Stomach smooth muscle (tissue), 2 donors: ENCODE data around the gene LRRFIP1.
"Not testable (repeated sequence)": the region's sequence is repeated elsewhere in the genome, so short reads cannot be mapped to it uniquely, and the experiment has no call there.

Experiments used
- H3K27ac ChIP-seq: one replicate; pipeline ENCODE4 v1.7.0; 2013; ENCODE audit warnings: mild to moderate bottlenecking, low read length, inconsistent platforms
- H3K27me3 ChIP-seq, 2 donors: one replicate each; pipeline ENCODE4 v1.7.0; 2013; ENCODE audit warnings: low read length in 2 of 2; ENCODE audit not compliant: insufficient read depth in 2 of 2, control insufficient read depth in 1 of 2
- H3K36me3 ChIP-seq, 2 donors: one replicate each; pipeline ENCODE4 v1.7.0; 2013; ENCODE audit warnings: low read length in 2 of 2; ENCODE audit not compliant: control insufficient read depth in 2 of 2, insufficient read depth in 2 of 2
- H3K4me1 ChIP-seq: one replicate; pipeline ENCODE4 v1.7.0; 2013; ENCODE audit warnings: low read length; ENCODE audit not compliant: control insufficient read depth, insufficient read depth
- H3K4me3 ChIP-seq, 2 donors: one replicate each; pipeline ENCODE4 v1.7.0; 2013; ENCODE audit warnings: low read length in 2 of 2
- H3K9ac ChIP-seq, 2 donors: one replicate each; pipeline ENCODE4 v1.7.0; 2013; ENCODE audit warnings: low read length in 2 of 2, mild to moderate bottlenecking in 1 of 2
- H3K9me3 ChIP-seq, 2 donors: one replicate each; pipeline ENCODE4 v1.7.0; 2013; ENCODE audit warnings: low read length in 2 of 2; ENCODE audit not compliant: control insufficient read depth in 2 of 2
- donor health status: healthy.
- donor health status: Pancreatic carcinoma.

Gene LRRFIP1

GRCh38 chr2:237667050-237667576 lies 39.7 kb downstream of the LRRFIP1 start:
- H3K27ac ChIP-seq, H3K27me3 ChIP-seq, H3K36me3 ChIP-seq, H3K4me3 ChIP-seq, H3K9ac ChIP-seq, H3K9me3 ChIP-seq: not testable (repeated sequence)
- peaks cover 36% of the 10 kb centered on the region for H3K4me1 ChIP-seq

DNA sequence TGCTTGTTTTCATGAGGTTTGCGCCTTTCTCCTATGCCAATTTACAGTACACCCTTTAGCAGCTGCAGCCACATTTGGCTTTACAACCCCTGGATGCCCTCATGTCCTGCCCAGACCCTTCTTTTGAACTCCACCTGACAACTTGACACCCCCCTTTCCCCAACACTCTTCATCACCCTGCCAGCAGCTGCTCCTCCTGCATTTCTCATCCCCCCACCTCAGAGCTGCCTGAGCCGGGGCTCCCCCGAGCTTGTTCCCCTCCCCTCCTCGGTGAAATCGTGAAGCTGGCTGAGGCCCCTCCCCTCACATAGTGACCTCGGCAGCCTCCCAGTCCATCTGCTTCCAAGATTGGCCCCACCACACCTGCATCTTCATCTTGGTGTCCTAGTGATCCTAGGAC lies 40.5 kb downstream of the LRRFIP1 start:
- peaks cover 29% of the 10 kb centered on the region for H3K4me1 ChIP-seq
- no peak overlapping the region for H3K27ac ChIP-seq
- H3K36me3 ChIP-seq, result peaks cover 0 to 4% of the 10 kb centered on the region in 2 donors
- no peak overlapping the region for H3K4me3 ChIP-seq
- no peaks in the 10 kb centered on the region for H3K9me3 ChIP-seq
- H3K27me3 ChIP-seq, result no peaks in the 10 kb centered on the region
- no peak overlapping the region for H3K9ac ChIP-seq

GRCh38 chr2:237668440-237668839 lies 41.1 kb downstream of the LRRFIP1 start:
- no peak overlapping the region for H3K4me3 ChIP-seq
- no peak overlapping the region for H3K9ac ChIP-seq
- H3K27ac ChIP-seq, result no peak overlapping the region
- no peaks in the 10 kb centered on the region for H3K27me3 ChIP-seq
- peaks cover 26% of the 10 kb centered on the region for H3K4me1 ChIP-seq
- no peaks in the 10 kb centered on the region for H3K9me3 ChIP-seq
- peaks cover 0 to 4% of the 10 kb centered on the region in 2 donors for H3K36me3 ChIP-seq

GRCh38 chr2:237669283-237669627 lies 41.9 kb downstream of the LRRFIP1 start:
- no peaks in the 10 kb centered on the region for H3K27me3 ChIP-seq
- no peak overlapping the region for H3K4me3 ChIP-seq
- peak overlapping the region; percentile 55 for H3K27ac ChIP-seq
- peaks cover 0 to 4% of the 10 kb centered on the region in 2 donors for H3K36me3 ChIP-seq
- no peaks in the 10 kb centered on the region for H3K9me3 ChIP-seq
- peaks cover 28% of the 10 kb centered on the region for H3K4me1 ChIP-seq
- H3K9ac ChIP-seq, result no peak overlapping the region

DNA sequence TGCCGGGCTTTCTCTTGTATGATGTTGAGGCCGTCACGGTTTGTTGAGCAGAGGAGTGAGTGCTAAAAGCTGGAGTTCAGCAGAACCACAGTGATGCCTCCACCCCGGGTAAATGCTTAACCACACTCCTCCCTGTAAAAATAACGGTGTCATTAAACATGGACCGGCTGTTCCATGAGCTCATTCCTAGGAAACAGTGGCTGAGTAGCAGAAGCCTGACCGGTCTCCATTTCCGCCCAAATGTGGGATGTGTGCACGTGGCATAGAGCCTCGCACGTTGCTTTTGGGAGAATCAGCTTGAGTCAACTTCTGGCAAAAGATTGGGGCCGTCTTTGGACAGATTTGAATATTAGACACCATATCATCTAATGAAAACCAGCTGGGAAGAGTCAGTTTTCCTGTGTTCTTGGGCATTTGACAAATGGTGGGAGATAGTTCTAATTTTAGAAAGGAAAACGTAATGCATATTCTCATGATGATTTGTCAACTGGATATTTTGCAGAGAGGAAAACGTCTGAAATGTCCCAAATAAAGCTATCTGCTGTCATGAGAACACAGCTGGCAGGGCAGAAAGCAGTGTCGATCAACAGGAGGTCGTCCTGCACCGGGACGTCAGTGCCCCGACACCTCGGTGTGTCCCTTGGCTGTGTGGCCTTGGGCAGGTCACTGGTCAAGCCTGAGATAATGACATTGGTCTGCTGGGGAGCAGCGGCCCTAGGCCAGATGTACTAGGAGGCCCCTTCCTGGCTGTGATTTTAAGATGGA lies 42.4 kb downstream of the LRRFIP1 start:
- H3K36me3 ChIP-seq, result peaks cover 0 to 4% of the 10 kb centered on the region in 2 donors
- H3K27ac ChIP-seq, result peak overlapping the region; percentile 55
- H3K9ac ChIP-seq, result peak overlapping the region in 1 of 2 donors; percentile 16
- peak overlapping the region in 1 of 2 donors; percentile 26 for H3K4me3 ChIP-seq
- no peaks in the 10 kb centered on the region for H3K27me3 ChIP-seq
- no peaks in the 10 kb centered on the region for H3K9me3 ChIP-seq
- peaks cover 32% of the 10 kb centered on the region for H3K4me1 ChIP-seq

GRCh38 chr2:237670641-237671040 lies 43.3 kb downstream of the LRRFIP1 start:
- H3K4me3 ChIP-seq, result no peak overlapping the region
- peak overlapping the region; percentile 55 for H3K27ac ChIP-seq
- peak overlapping the region in 1 of 2 donors; percentile 16 for H3K9ac ChIP-seq
- H3K9me3 ChIP-seq, result no peaks in the 10 kb centered on the region
- no peaks in the 10 kb centered on the region for H3K27me3 ChIP-seq
- H3K36me3 ChIP-seq, result peaks cover 0 to 4% of the 10 kb centered on the region in 2 donors
- peaks cover 38% of the 10 kb centered on the region for H3K4me1 ChIP-seq

GRCh38 chr2:237671466-237672138 lies 44.2 kb downstream of the LRRFIP1 start:
- H3K4me1 ChIP-seq, result peaks cover 39% of the 10 kb centered on the region
- H3K36me3 ChIP-seq, result peaks cover 0 to 4% of the 10 kb centered on the region in 2 donors
- H3K4me3 ChIP-seq, result no peak overlapping the region
- H3K9me3 ChIP-seq, result no peaks in the 10 kb centered on the region
- no peak overlapping the region for H3K9ac ChIP-seq
- H3K27ac ChIP-seq, result peak overlapping the region; percentile 55
- H3K27me3 ChIP-seq, result no peaks in the 10 kb centered on the region

DNA sequence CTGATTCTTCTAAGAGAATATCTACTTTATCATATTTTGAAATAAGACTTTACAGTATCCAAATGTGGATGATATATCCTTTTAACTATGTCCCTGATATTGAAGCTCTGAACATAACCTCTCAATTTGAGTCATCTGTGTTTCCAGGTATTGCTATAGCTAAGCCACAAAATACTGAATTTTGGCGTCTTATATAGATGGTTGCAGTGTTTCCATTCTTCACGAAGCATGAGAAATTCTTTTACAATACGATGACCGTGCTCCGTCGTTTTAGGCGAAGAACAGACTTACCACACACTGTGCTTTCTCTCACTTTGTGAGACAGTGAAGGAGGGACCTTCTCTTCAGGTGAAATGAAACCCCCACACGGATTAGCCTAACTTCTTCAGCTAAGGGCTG lies 45.3 kb downstream of the LRRFIP1 start:
- H3K9me3 ChIP-seq, result no peaks in the 10 kb centered on the region
- H3K27ac ChIP-seq, result no peak overlapping the region
- H3K4me1 ChIP-seq, result peaks cover 46% of the 10 kb centered on the region
- H3K36me3 ChIP-seq, result peaks cover 0 to 4% of the 10 kb centered on the region in 2 donors
- H3K4me3 ChIP-seq, result no peak overlapping the region
- H3K9ac ChIP-seq, result no peak overlapping the region
- no peaks in the 10 kb centered on the region for H3K27me3 ChIP-seq

DNA sequence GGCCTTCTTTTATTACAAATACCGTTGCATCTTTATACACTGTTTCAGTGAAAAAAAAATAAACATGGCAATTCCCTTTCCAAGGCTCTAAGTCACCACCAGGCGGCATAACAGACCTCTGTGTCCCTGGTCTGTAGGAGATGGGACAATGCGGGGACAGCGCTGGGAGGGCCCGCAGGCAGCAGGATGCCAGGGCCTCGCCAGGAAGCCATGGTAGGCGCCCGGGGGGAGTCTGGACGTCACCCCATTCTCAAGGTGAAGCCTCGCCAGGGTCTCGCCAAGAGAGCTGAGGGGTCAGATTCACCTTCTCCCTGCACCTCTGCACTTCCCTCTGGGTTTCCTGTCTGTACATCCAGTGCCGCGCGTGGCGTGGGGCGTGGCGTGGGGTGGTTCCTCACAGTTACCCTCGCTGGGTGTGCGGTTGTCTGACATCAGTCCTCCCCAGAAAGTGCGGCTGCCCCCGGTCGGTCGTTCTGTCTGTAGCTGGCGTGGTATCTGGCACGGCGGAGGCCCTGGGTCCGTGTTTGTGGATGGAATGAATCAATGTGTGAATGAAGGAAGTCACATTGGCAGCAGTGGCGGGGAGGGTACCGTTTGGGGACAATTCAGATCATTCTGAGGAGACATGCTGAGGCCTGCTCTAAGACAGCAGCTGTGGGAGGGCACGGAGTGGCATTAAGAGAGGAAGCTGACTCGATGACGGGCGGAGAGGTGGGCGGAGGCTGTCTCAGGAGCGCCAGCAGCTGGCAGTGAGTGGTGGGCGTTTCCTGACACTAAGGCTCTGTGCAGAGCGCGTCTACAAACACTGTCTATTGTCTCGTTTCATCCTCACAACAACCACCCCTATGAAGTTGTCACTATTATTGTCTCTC lies 46.0 kb downstream of the LRRFIP1 start:
- peak overlapping the region in 1 of 2 donors; percentile 35 for H3K4me3 ChIP-seq
- H3K27me3 ChIP-seq, result no peaks in the 10 kb centered on the region
- H3K9ac ChIP-seq, result peak overlapping the region in 1 of 2 donors; percentile 36
- peaks cover 52% of the 10 kb centered on the region for H3K4me1 ChIP-seq
- peaks cover 0 to 4% of the 10 kb centered on the region in 2 donors for H3K36me3 ChIP-seq
- no peaks in the 10 kb centered on the region for H3K9me3 ChIP-seq
- H3K27ac ChIP-seq, result no peak overlapping the region

DNA sequence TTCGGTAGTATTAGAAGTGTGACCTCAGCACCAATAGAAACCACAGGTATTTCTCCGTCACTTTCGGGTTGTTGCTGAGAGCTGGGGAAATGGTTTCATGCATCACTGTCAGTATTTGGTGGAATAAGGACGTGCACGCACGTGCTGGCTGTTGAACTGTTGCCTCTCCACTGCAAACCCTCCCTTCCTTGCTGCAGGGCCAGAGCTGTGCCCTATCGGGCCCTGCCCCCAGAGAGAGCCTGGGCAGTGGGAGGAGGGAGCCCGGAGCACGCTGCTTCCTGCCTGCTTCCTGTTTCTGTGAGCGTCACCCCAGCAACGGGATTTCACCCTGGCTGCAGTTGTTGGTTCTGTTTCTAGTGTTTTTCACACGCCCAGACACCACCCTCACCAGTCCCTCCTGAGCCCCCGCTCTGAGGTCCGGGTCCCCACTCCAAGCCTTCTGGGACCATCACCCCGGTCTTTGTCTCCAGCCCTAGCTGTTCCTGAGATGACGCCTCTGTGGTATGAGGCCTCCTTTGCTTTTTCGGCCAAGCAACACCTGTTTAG lies 47.4 kb downstream of the LRRFIP1 start:
- H3K9me3 ChIP-seq, result no peaks in the 10 kb centered on the region
- peaks cover 0 to 4% of the 10 kb centered on the region in 2 donors for H3K36me3 ChIP-seq
- peak overlapping the region; percentile 60 to 65 for H3K9ac ChIP-seq
- no peaks in the 10 kb centered on the region for H3K27me3 ChIP-seq
- peaks cover 55% of the 10 kb centered on the region for H3K4me1 ChIP-seq
- peak overlapping the region; percentile 49 to 57 for H3K4me3 ChIP-seq
- peak overlapping the region; percentile 76 for H3K27ac ChIP-seq
